Measurements from ENCODE around the gene C11orf65.

DNA sequence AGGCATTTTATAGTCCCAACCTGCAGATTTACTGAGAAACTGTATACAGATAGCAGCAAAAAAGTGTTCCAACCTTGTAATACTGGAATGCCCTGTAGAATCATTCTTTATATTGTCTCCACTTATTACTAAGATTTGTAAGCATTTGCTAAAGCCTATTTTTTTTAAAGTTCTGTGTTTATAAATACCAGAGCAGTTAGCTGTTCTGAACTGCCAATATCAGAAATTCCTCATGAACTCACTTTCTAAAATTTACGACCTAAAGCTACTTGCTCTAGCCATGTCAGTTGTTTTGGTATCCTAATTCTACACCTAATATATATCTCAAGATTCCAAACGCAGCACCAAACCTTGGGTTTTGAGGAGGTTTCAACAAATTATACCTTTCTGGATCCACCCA, 103.2 kb downstream of the C11orf65 start:
- TF ChIP-seq EZH2 (IDR thresholded peaks at IDR 0.05; ENCODE audit: insufficient read depth, poor library complexity, severe bottlenecking) (no peak), EZH2phosphoT487 (IDR thresholded peaks at IDR 0.05; ENCODE audit: insufficient read depth, low read depth) (no peak)

Data from GM23248 (cell line).